Body of pancreas (tissue), 4 donors: ENCODE measurements around the gene SPOCK1. TPM values are rescaled to one million over a fixed set of nuclear protein-coding genes. Genes with fewer than 3 reads are reported as not detected.

Source experiments
- ATAC-seq: fragments of 150-250 bp; one replicate; pipeline ENCODE4 v1.9.1; 2016
- DNase-seq, 4 donors: peaks; one replicate each; pipeline ENCODE4 v3.0.0-alpha.2; 2019
- H3K27ac ChIP-seq, 4 donors: fragments of 200-600 bp; sonication (generic); 1 replicate in 3 of 4; 2 replicates in 1 of 4; pipeline versions ENCODE4 v1.5.1 to v1.6.1; 2016 to 2019; ENCODE audit warnings: mild to moderate bottlenecking in 1 of 4, mixed read lengths in 1 of 4, moderate library complexity in 1 of 4
- H3K27me3 ChIP-seq, 2 donors: fragments of 200-600 bp; sonication (generic); one replicate each; pipeline ENCODE4 v1.6.0; 2016; ENCODE audit warnings: mild to moderate bottlenecking in 1 of 2
- H3K36me3 ChIP-seq, 2 donors: fragments of 200-600 bp; sonication (generic); replicated peaks in 1 of 2; 2 replicates each; pipeline ENCODE4 v1.5.1; 2016; ENCODE audit warnings: low read depth in 2 of 2; ENCODE audit not compliant: insufficient read depth in 1 of 2
- H3K4me1 ChIP-seq: fragments of 200-600 bp; sonication (generic); one replicate; pipeline ENCODE4 v1.6.0; 2016
- H3K4me3 ChIP-seq, 2 donors: fragments of 200-600 bp; sonication (generic); 1 replicate in 1 of 2; 2 replicates in 1 of 2; pipeline ENCODE4 v1.5.1; 2016 to 2019
- H3K9me3 ChIP-seq, 3 donors: fragments of 200-600 bp; sonication (generic); 1 replicate in 2 of 3; 2 replicates in 1 of 3; pipeline ENCODE4 v1.5.1; 2016
- POLR2A ChIP-seq, 3 donors: fragments of 450-650 bp; IDR thresholded peaks; one replicate each; pipeline ENCODE4 v1.6.1; 2016; ENCODE audit warnings: antibody characterized with exemption in 3 of 3, mild to moderate bottlenecking in 2 of 3
- WGBS, 2 donors: methylation state at CpG; one replicate each; pipeline ENCODE4 v1.1.5; 2017; 5-methylcytosine and 5-hydroxymethylcytosine counted together
- intact Hi-C: fragments of 100-400 bp; cut with DNase I; formaldehyde crosslinking; loops from one replicate; pipeline ENCODE4 v1.15.1; 2023
- total RNA-seq, 2 donors: library from RNA; depleted of rRNA; stranded (reverse); fragments of >200 nt; gene quantifications; one replicate each; pipeline ENCODE4 v1.1.0, GENCODE V29; 2016
- TF ChIP-seq, protein P1 (sequence below), 7 experiments: fragments of 450-650 bp in 4 of 7; fragments of 200-600 bp in 3 of 7; sonication (generic) in 3 of 7; IDR thresholded peaks; one replicate each; pipeline ENCODE4 v1.5.1; 2016 to 2019; ENCODE audit warnings: antibody characterized with exemption in 7 of 7

Gene SPOCK1
- total RNA-seq, 2 donors from 2014 or later: 22.4 to 30.6 TPM

GRCh38 chr5:137199966-137200365 is 299.2 kb downstream of the SPOCK1 start:
- DNase-seq (no peak), ATAC-seq (no peak)
- Histone ChIP-seq H3K36me3 (no peaks in the 10 kb centered on the region), H3K27ac (no peak overlapping the region), H3K4me3 (no peak overlapping the region), H3K9me3 (no peaks in the 10 kb centered on the region), H3K4me1 (no peaks in the 10 kb centered on the region), H3K27me3 (no peaks in the 10 kb centered on the region)
- intact Hi-C loops: no loop called here
- WGBS, 2 donors: 86 to 90% methylated on average over 3 of the region's 3 CpGs
- no peak for TF ChIP-seq POLR2A (IDR thresholded peaks at IDR 0.05)
- TF ChIP-seq, protein P1, sequence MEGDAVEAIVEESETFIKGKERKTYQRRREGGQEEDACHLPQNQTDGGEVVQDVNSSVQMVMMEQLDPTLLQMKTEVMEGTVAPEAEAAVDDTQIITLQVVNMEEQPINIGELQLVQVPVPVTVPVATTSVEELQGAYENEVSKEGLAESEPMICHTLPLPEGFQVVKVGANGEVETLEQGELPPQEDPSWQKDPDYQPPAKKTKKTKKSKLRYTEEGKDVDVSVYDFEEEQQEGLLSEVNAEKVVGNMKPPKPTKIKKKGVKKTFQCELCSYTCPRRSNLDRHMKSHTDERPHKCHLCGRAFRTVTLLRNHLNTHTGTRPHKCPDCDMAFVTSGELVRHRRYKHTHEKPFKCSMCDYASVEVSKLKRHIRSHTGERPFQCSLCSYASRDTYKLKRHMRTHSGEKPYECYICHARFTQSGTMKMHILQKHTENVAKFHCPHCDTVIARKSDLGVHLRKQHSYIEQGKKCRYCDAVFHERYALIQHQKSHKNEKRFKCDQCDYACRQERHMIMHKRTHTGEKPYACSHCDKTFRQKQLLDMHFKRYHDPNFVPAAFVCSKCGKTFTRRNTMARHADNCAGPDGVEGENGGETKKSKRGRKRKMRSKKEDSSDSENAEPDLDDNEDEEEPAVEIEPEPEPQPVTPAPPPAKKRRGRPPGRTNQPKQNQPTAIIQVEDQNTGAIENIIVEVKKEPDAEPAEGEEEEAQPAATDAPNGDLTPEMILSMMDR (IDR thresholded peaks at IDR 0.05): no peak

DNA sequence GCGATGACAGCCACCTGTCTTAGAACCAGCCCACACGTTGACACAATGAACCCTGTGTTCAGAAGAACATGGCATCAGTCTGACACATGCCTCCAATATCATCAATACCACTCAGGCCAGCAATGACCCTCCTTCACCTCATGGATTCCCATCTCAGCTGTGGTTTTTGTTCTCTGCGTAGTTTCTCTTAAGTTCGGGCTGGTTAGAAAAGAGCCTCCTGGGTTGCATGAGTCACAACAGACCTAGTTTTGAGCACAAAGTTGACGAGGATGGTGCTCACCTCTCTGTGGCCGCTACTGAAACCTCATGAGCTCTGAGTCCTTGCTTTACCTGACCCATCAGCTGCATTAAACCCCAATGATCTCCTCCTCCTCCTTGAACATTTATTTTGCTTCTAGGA is 299.9 kb downstream of the SPOCK1 start:
- DNase-seq (no peak), ATAC-seq (no peak)
- intact Hi-C loops: no loop called here
- WGBS, 2 donors: 85 to 88% methylated on average over 6 of the region's 6 CpGs
- no peaks in the 10 kb centered on the region for H3K27me3 ChIP-seq
- H3K27ac ChIP-seq: no peak overlapping the region
- H3K36me3 ChIP-seq: no peaks in the 10 kb centered on the region
- no peaks in the 10 kb centered on the region for H3K9me3 ChIP-seq
- H3K4me3 ChIP-seq: no peak overlapping the region
- H3K4me1 ChIP-seq: no peaks in the 10 kb centered on the region
- TF ChIP-seq, protein P1 (IDR thresholded peaks at IDR 0.05): no peak
- TF ChIP-seq POLR2A (IDR thresholded peaks at IDR 0.05): no peak

GRCh38 chr5:137195483-137195882 is 303.6 kb downstream of the SPOCK1 start:
- Histone ChIP-seq H3K4me1 (no peaks in the 10 kb centered on the region), H3K9me3 (no peaks in the 10 kb centered on the region), H3K4me3 (no peak overlapping the region), H3K27me3 (no peaks in the 10 kb centered on the region), H3K36me3 (no peaks in the 10 kb centered on the region), H3K27ac (no peak overlapping the region)
- DNase-seq (no peak), ATAC-seq (no peak)
- intact Hi-C loops: no loop called here
- TF ChIP-seq, protein P1 (IDR thresholded peaks at IDR 0.05): no peak
- no peak for TF ChIP-seq POLR2A (IDR thresholded peaks at IDR 0.05)
- 87 to 100% methylated on average over 2 of the region's 2 CpGs for WGBS, 2 donors

GRCh38 chr5:137194300-137194699 is 304.8 kb downstream of the SPOCK1 start:
- no peak overlapping the region for H3K4me3 ChIP-seq
- DNase-seq (no peak), ATAC-seq (no peak)
- intact Hi-C loops: no loop called here
- WGBS, 2 donors: 72 to 90% methylated on average over 7 to 8 of the region's 8 CpGs
- no peak overlapping the region for H3K27ac ChIP-seq
- no peaks in the 10 kb centered on the region for H3K36me3 ChIP-seq
- H3K27me3 ChIP-seq: no peaks in the 10 kb centered on the region
- H3K9me3 ChIP-seq: no peaks in the 10 kb centered on the region
- TF ChIP-seq, protein P1 (IDR thresholded peaks at IDR 0.05): no peak
- TF ChIP-seq POLR2A (IDR thresholded peaks at IDR 0.05): no peak
- H3K4me1 ChIP-seq: no peaks in the 10 kb centered on the region

GRCh38 chr5:137192293-137192743 is 306.8 kb downstream of the SPOCK1 start:
- Histone ChIP-seq H3K9me3 (no peaks in the 10 kb centered on the region), H3K36me3 (no peaks in the 10 kb centered on the region), H3K4me3 (no peak overlapping the region), H3K4me1 (no peaks in the 10 kb centered on the region), H3K27me3 (no peaks in the 10 kb centered on the region), H3K27ac (no peak overlapping the region)
- ATAC-seq (no peak), DNase-seq (no peak)
- 80 to 83% methylated on average over 3 of the region's 3 CpGs for WGBS, 2 donors
- intact Hi-C loops: no loop called here
- TF ChIP-seq, protein P1 (IDR thresholded peaks at IDR 0.05): no peak
- TF ChIP-seq POLR2A (IDR thresholded peaks at IDR 0.05): no peak
